Mesendoderm (in vitro differentiated cells): ENCODE measurements around the gene TMPRSS4.

Experiments
- DNase-seq: peaks from one replicate; pipeline ENCODE4 v3.0.0; 2013
- H2AK5ac ChIP-seq: 2 replicates; pipeline ENCODE4 v1.6.1; 2013; ENCODE audit warnings: low read length, inconsistent platforms
- H2BK120ac ChIP-seq: 2 replicates; pipeline ENCODE4 v1.6.1; 2013; ENCODE audit warnings: low read depth, mild to moderate bottlenecking, low read length, moderate library complexity, mixed read lengths
- H2BK15ac ChIP-seq: replicated peaks from 2 replicates; pipeline ENCODE4 v1.6.1; 2013; ENCODE audit warnings: low read depth, mild to moderate bottlenecking, moderate library complexity
- H2BK5ac ChIP-seq: 2 replicates; pipeline ENCODE4 v1.6.1; 2013; ENCODE audit warnings: low read length, inconsistent platforms
- H3K18ac ChIP-seq: 2 replicates; pipeline ENCODE4 v1.6.1; 2013; ENCODE audit warnings: mild to moderate bottlenecking, low read length, mixed read lengths
- H3K23ac ChIP-seq: one replicate; pipeline ENCODE4 v1.6.1; 2013; ENCODE audit warnings: low read length
- H3K27ac ChIP-seq: 2 replicates; pipeline ENCODE4 v1.5.1; 2013; ENCODE audit warnings: low read depth, mild to moderate bottlenecking, inconsistent platforms, low read length, moderate library complexity
- H3K27me3 ChIP-seq: 2 replicates; pipeline ENCODE4 v1.6.1; 2013; ENCODE audit warnings: low read length, control low read depth, mild to moderate bottlenecking, inconsistent platforms; ENCODE audit not compliant: insufficient read depth, poor library complexity
- H3K36me3 ChIP-seq: 2 replicates; pipeline ENCODE4 v1.6.1; 2013; ENCODE audit warnings: low read length, inconsistent platforms; ENCODE audit not compliant: control insufficient read depth, insufficient read depth
- H3K4ac ChIP-seq: one replicate; pipeline ENCODE4 v1.6.1; 2013; ENCODE audit warnings: low read depth, mild to moderate bottlenecking, low read length, moderate library complexity
- H3K4me1 ChIP-seq: 2 replicates; pipeline ENCODE4 v1.6.1; 2013; ENCODE audit warnings: low read depth, low read length, inconsistent platforms; ENCODE audit not compliant: control insufficient read depth
- H3K4me2 ChIP-seq: 2 replicates; pipeline ENCODE4 v1.6.1; 2013; ENCODE audit warnings: low read length
- H3K4me3 ChIP-seq: 2 replicates; pipeline ENCODE4 v1.5.1; 2013; ENCODE audit warnings: mild to moderate bottlenecking, low read length
- H3K56ac ChIP-seq: one replicate; pipeline ENCODE4 v1.6.1; 2013; ENCODE audit warnings: low read length
- H3K79me1 ChIP-seq: 2 replicates; pipeline ENCODE4 v1.6.1; 2013; ENCODE audit warnings: low read length, inconsistent platforms
- H3K79me2 ChIP-seq: 2 replicates; pipeline ENCODE4 v1.6.1; 2013; ENCODE audit warnings: mild to moderate bottlenecking, low read length; ENCODE audit not compliant: control insufficient read depth, insufficient read depth
- H3K9ac ChIP-seq: 2 replicates; pipeline ENCODE4 v1.6.1; 2013; ENCODE audit warnings: low read length, inconsistent platforms
- H4K5ac ChIP-seq: one replicate; pipeline ENCODE4 v1.6.1; 2013; ENCODE audit warnings: low read length
- H4K8ac ChIP-seq: one replicate; pipeline ENCODE4 v1.6.1; 2013; ENCODE audit warnings: low read depth, mild to moderate bottlenecking, control low read depth, low read length, moderate library complexity
- WGBS: extraction: QIAGEN DNeasy Blood & Tissue Kit; methylation state at CpG from one replicate; pipeline ENCODE4 v1.1.7; 2013; ENCODE audit warnings: low lambda C conversion rate, missing lambda C conversion rate; ENCODE audit not compliant: insufficient coverage; ENCODE audit errors: extremely low coverage; 5-methylcytosine and 5-hydroxymethylcytosine counted together

The TMPRSS4 gene

GRCh38 chr11:118136341-118136740 lies 59.5 kb downstream of the TMPRSS4 start:
- H4K5ac ChIP-seq = no peak overlapping the region
- no CpG with 5 or more reads among the region's 2 CpGs for WGBS

GRCh38 chr11:118136801-118137200 lies 59.9 kb downstream of the TMPRSS4 start:
- Histone ChIP-seq H2BK15ac (no peak overlapping the region), H4K8ac (no peak overlapping the region), H2AK5ac (no peak overlapping the region), H3K23ac (no peak overlapping the region), H3K4me2 (no peak overlapping the region), H2BK5ac (no peak overlapping the region), H3K56ac (no peak overlapping the region), H3K79me1 (no peaks in the 10 kb centered on the region), H3K18ac (no peak overlapping the region), H3K79me2 (no peaks in the 10 kb centered on the region), H4K5ac (no peak overlapping the region), H3K4me1 (no peaks in the 10 kb centered on the region), H3K27ac (no peak overlapping the region), H2BK120ac (no peak overlapping the region), H3K27me3 (no peaks in the 10 kb centered on the region), H3K4me3 (no peak overlapping the region), H3K4ac (no peak overlapping the region), H3K9ac (no peak overlapping the region), H3K36me3 (no peaks in the 10 kb centered on the region)
- DNase-seq = no peak
- no CpG with 5 or more reads among the region's 10 CpGs for WGBS

More at GRCh38 chr11:118136341-118136740, 59.5 kb downstream of the TMPRSS4 start:
- H3K23ac ChIP-seq = no peak overlapping the region
- H3K36me3 ChIP-seq = no peaks in the 10 kb centered on the region
- H2BK15ac ChIP-seq = no peak overlapping the region
- H3K4ac ChIP-seq = no peak overlapping the region
- no peak overlapping the region for H4K8ac ChIP-seq
- H3K79me2 ChIP-seq = no peaks in the 10 kb centered on the region
- DNase-seq = no peak
- no peak overlapping the region for H2BK5ac ChIP-seq
- H3K9ac ChIP-seq = no peak overlapping the region
- H2BK120ac ChIP-seq = no peak overlapping the region
- no peaks in the 10 kb centered on the region for H3K4me1 ChIP-seq
- no peak overlapping the region for H3K4me3 ChIP-seq
- H3K27ac ChIP-seq = no peak overlapping the region
- no peaks in the 10 kb centered on the region for H3K27me3 ChIP-seq
- no peak overlapping the region for H3K18ac ChIP-seq
- no peak overlapping the region for H2AK5ac ChIP-seq
- H3K4me2 ChIP-seq = no peak overlapping the region
- H3K79me1 ChIP-seq = no peaks in the 10 kb centered on the region
- no peak overlapping the region for H3K56ac ChIP-seq

GRCh38 chr11:118138839-118139420 lies 62.1 kb downstream of the TMPRSS4 start:
- no peaks in the 10 kb centered on the region for H3K27me3 ChIP-seq

GRCh38 chr11:118139578-118139977 lies 62.7 kb downstream of the TMPRSS4 start:
- H4K5ac ChIP-seq = no peak overlapping the region
- no peak overlapping the region for H3K4me3 ChIP-seq
- H3K79me2 ChIP-seq = no peaks in the 10 kb centered on the region
- H2BK120ac ChIP-seq = no peak overlapping the region
- no peak overlapping the region for H3K23ac ChIP-seq
- H3K4me2 ChIP-seq = no peak overlapping the region
- no peak overlapping the region for H2BK5ac ChIP-seq
- no peak overlapping the region for H3K9ac ChIP-seq
- H2BK15ac ChIP-seq = no peak overlapping the region
- H3K56ac ChIP-seq = no peak overlapping the region
- no CpG with 5 or more reads among the region's 1 CpG for WGBS
- H3K18ac ChIP-seq = no peak overlapping the region
- no peak overlapping the region for H4K8ac ChIP-seq
- H3K27ac ChIP-seq = no peak overlapping the region
- no peaks in the 10 kb centered on the region for H3K27me3 ChIP-seq
- no peak for DNase-seq
- no peaks in the 10 kb centered on the region for H3K36me3 ChIP-seq
- no peaks in the 10 kb centered on the region for H3K79me1 ChIP-seq
- H2AK5ac ChIP-seq = no peak overlapping the region
- no peak overlapping the region for H3K4ac ChIP-seq
- no peaks in the 10 kb centered on the region for H3K4me1 ChIP-seq

More at GRCh38 chr11:118138839-118139420, 62.1 kb downstream of the TMPRSS4 start:
- H3K4me2 ChIP-seq = no peak overlapping the region
- no peak overlapping the region for H3K4ac ChIP-seq
- H4K5ac ChIP-seq = no peak overlapping the region
- H2BK5ac ChIP-seq = no peak overlapping the region
- no peak overlapping the region for H2AK5ac ChIP-seq
- no peaks in the 10 kb centered on the region for H3K4me1 ChIP-seq
- H3K27ac ChIP-seq = no peak overlapping the region
- H2BK15ac ChIP-seq = no peak overlapping the region
- H3K36me3 ChIP-seq = no peaks in the 10 kb centered on the region
- H3K23ac ChIP-seq = no peak overlapping the region
- H2BK120ac ChIP-seq = no peak overlapping the region
- H3K56ac ChIP-seq = no peak overlapping the region
- no peak overlapping the region for H3K9ac ChIP-seq
- H3K79me2 ChIP-seq = no peaks in the 10 kb centered on the region
- no peak for DNase-seq
- H3K4me3 ChIP-seq = no peak overlapping the region
- H3K18ac ChIP-seq = no peak overlapping the region
- no peaks in the 10 kb centered on the region for H3K79me1 ChIP-seq
- no peak overlapping the region for H4K8ac ChIP-seq
- WGBS = no CpG with 5 or more reads among the region's 10 CpGs

- Histone ChIP-seq H3K4me3 (no peak overlapping the region), H3K27ac (no peak overlapping the region), H3K79me2 (no peaks in the 10 kb centered on the region), H3K4me2 (no peak overlapping the region), H3K18ac (no peak overlapping the region), H2BK120ac (no peak overlapping the region), H3K4me1 (no peaks in the 10 kb centered on the region), H2AK5ac (no peak overlapping the region), H3K56ac (no peak overlapping the region), H3K23ac (no peak overlapping the region), H4K8ac (no peak overlapping the region), H3K79me1 (no peaks in the 10 kb centered on the region), H3K9ac (no peak overlapping the region), H2BK5ac (no peak overlapping the region), H3K27me3 (no peaks in the 10 kb centered on the region), H3K4ac (no peak overlapping the region), H4K5ac (no peak overlapping the region), H2BK15ac (no peak overlapping the region), H3K36me3 (no peaks in the 10 kb centered on the region)
- peak; percentile 60 for DNase-seq
- WGBS = no CpG with 5 or more reads among the region's 2 CpGs
Measured at GRCh38 chr11:118142081-118142480, 65.2 kb downstream of the TMPRSS4 start.

- WGBS = no CpG with 5 or more reads among the region's 6 CpGs
- Histone ChIP-seq H3K4me2 (no peak overlapping the region), H3K27ac (no peak overlapping the region), H4K8ac (no peak overlapping the region), H2AK5ac (no peak overlapping the region), H3K4me3 (no peak overlapping the region), H3K18ac (no peak overlapping the region), H2BK5ac (no peak overlapping the region), H2BK120ac (no peak overlapping the region), H3K36me3 (no peaks in the 10 kb centered on the region), H4K5ac (no peak overlapping the region), H3K4ac (no peak overlapping the region), H2BK15ac (no peak overlapping the region), H3K4me1 (no peaks in the 10 kb centered on the region), H3K79me2 (no peaks in the 10 kb centered on the region), H3K79me1 (no peaks in the 10 kb centered on the region), H3K27me3 (no peaks in the 10 kb centered on the region), H3K9ac (no peak overlapping the region), H3K23ac (no peak overlapping the region), H3K56ac (no peak overlapping the region)
- DNase-seq = no peak
Measured at GRCh38 chr11:118142809-118143208, 65.9 kb downstream of the TMPRSS4 start.
